ENCODE data around the gene ATG2B.

ATG2B gene

GRCh38 chr14:96376093-96376492 is 13.0 kb upstream of the ATG2B start:
- no peaks in the 10 kb centered on the region for H3K36me3 ChIP-seq (ENCODE audit: control insufficient read depth, insufficient read depth, low read length)
- 92 to 93% methylated on average over 3 of the region's 3 CpGs for WGBS, 2 experiments
- no peaks in the 10 kb centered on the region for H3K27me3 ChIP-seq (ENCODE audit: control insufficient read depth, insufficient read depth, low read length, poor library complexity, severe bottlenecking)

GRCh38 chr14:96373538-96373937 is 10.4 kb upstream of the ATG2B start:
- WGBS, 2 experiments = 89 to 93% methylated on average over 2 of the region's 3 CpGs
- H3K36me3 ChIP-seq (ENCODE audit: control insufficient read depth, insufficient read depth, low read length) = no peaks in the 10 kb centered on the region

More at GRCh38 chr14:96376093-96376492, 13.0 kb upstream of the ATG2B start:
- H3K9me3 ChIP-seq (ENCODE audit: control insufficient read depth, low read length) = no peaks in the 10 kb centered on the region
- no peak overlapping the region for H3K27ac ChIP-seq (ENCODE audit: insufficient read depth, low read depth, low read length, poor library complexity, severe bottlenecking)
- no peak overlapping the region for H3K4me3 ChIP-seq (ENCODE audit: insufficient read depth, low read depth, low read length)
- H3K4me1 ChIP-seq (ENCODE audit: control insufficient read depth, insufficient read depth, low read length) = no peaks in the 10 kb centered on the region

GRCh38 chr14:96370528-96370927 is 7.4 kb upstream of the ATG2B start:
- Histone ChIP-seq H3K27ac (ENCODE audit: insufficient read depth, low read depth, low read length, poor library complexity, severe bottlenecking) (no peak overlapping the region), H3K4me3 (ENCODE audit: insufficient read depth, low read depth, low read length) (no peak overlapping the region), H3K9me3 (ENCODE audit: control insufficient read depth, low read length) (no peaks in the 10 kb centered on the region), H3K27me3 (ENCODE audit: control insufficient read depth, insufficient read depth, low read length, poor library complexity, severe bottlenecking) (no peaks in the 10 kb centered on the region), H3K4me1 (ENCODE audit: control insufficient read depth, insufficient read depth, low read length) (no peaks in the 10 kb centered on the region), H3K36me3 (ENCODE audit: control insufficient read depth, insufficient read depth, low read length) (no peaks in the 10 kb centered on the region)
- WGBS, 2 experiments = 91 to 94% methylated on average over 5 of the region's 5 CpGs

More at GRCh38 chr14:96373538-96373937, 10.4 kb upstream of the ATG2B start:
- no peak overlapping the region for H3K4me3 ChIP-seq (ENCODE audit: insufficient read depth, low read depth, low read length)
- no peaks in the 10 kb centered on the region for H3K9me3 ChIP-seq (ENCODE audit: control insufficient read depth, low read length)
- H3K27me3 ChIP-seq (ENCODE audit: control insufficient read depth, insufficient read depth, low read length, poor library complexity, severe bottlenecking) = no peaks in the 10 kb centered on the region
- no peak overlapping the region for H3K27ac ChIP-seq (ENCODE audit: insufficient read depth, low read depth, low read length, poor library complexity, severe bottlenecking)
- no peaks in the 10 kb centered on the region for H3K4me1 ChIP-seq (ENCODE audit: control insufficient read depth, insufficient read depth, low read length)

- no peak overlapping the region for H3K4me3 ChIP-seq (ENCODE audit: insufficient read depth, low read depth, low read length)
- H3K4me1 ChIP-seq (ENCODE audit: control insufficient read depth, insufficient read depth, low read length) = peaks cover 5% of the 10 kb centered on the region
- no peaks in the 10 kb centered on the region for H3K9me3 ChIP-seq (ENCODE audit: control insufficient read depth, low read length)
- WGBS, 2 experiments = 97% methylated on average over 1 of the region's 1 CpG
- H3K36me3 ChIP-seq (ENCODE audit: control insufficient read depth, insufficient read depth, low read length) = no peaks in the 10 kb centered on the region
- H3K27me3 ChIP-seq (ENCODE audit: control insufficient read depth, insufficient read depth, low read length, poor library complexity, severe bottlenecking) = no peaks in the 10 kb centered on the region
- H3K27ac ChIP-seq (ENCODE audit: insufficient read depth, low read depth, low read length, poor library complexity, severe bottlenecking) = no peak overlapping the region
Measured at GRCh38 chr14:96368534-96368933, 5.4 kb upstream of the ATG2B start.

- 84 to 97% methylated on average over 1 of the region's 1 CpG for WGBS, 2 experiments
- H3K36me3 ChIP-seq (ENCODE audit: control insufficient read depth, insufficient read depth, low read length) = no peaks in the 10 kb centered on the region
- H3K4me3 ChIP-seq (ENCODE audit: insufficient read depth, low read depth, low read length) = no peak overlapping the region
- H3K9me3 ChIP-seq (ENCODE audit: control insufficient read depth, low read length) = no peaks in the 10 kb centered on the region
- H3K27me3 ChIP-seq (ENCODE audit: control insufficient read depth, insufficient read depth, low read length, poor library complexity, severe bottlenecking) = no peaks in the 10 kb centered on the region
- peaks cover 10% of the 10 kb centered on the region for H3K4me1 ChIP-seq (ENCODE audit: control insufficient read depth, insufficient read depth, low read length)
- no peak overlapping the region for H3K27ac ChIP-seq (ENCODE audit: insufficient read depth, low read depth, low read length, poor library complexity, severe bottlenecking)
Measured at GRCh38 chr14:96364962-96365361, 1.8 kb upstream of the ATG2B start.

GRCh38 chr14:96363751-96364336 is 703 bp upstream of the ATG2B start:
- WGBS, 2 experiments = 1% methylated on average over 38 of the region's 38 CpGs
- peak overlapping the region; percentile 89 for H3K4me3 ChIP-seq (ENCODE audit: insufficient read depth, low read depth, low read length)
- H3K9me3 ChIP-seq (ENCODE audit: control insufficient read depth, low read length) = no peaks in the 10 kb centered on the region
- H3K36me3 ChIP-seq (ENCODE audit: control insufficient read depth, insufficient read depth, low read length) = no peaks in the 10 kb centered on the region
- peaks cover 10% of the 10 kb centered on the region for H3K4me1 ChIP-seq (ENCODE audit: control insufficient read depth, insufficient read depth, low read length)
- no peaks in the 10 kb centered on the region for H3K27me3 ChIP-seq (ENCODE audit: control insufficient read depth, insufficient read depth, low read length, poor library complexity, severe bottlenecking)
- H3K27ac ChIP-seq (ENCODE audit: insufficient read depth, low read depth, low read length, poor library complexity, severe bottlenecking) = peak overlapping the region; percentile 44

GRCh38 chr14:96362071-96362964 is 823 bp downstream of the ATG2B start:
- Histone ChIP-seq H3K9me3 (ENCODE audit: control insufficient read depth, low read length) (no peaks in the 10 kb centered on the region), H3K4me1 (ENCODE audit: control insufficient read depth, insufficient read depth, low read length) (peaks cover 10% of the 10 kb centered on the region), H3K27ac (ENCODE audit: insufficient read depth, low read depth, low read length, poor library complexity, severe bottlenecking) (peak overlapping the region; percentile 83), H3K36me3 (ENCODE audit: control insufficient read depth, insufficient read depth, low read length) (no peaks in the 10 kb centered on the region), H3K27me3 (ENCODE audit: control insufficient read depth, insufficient read depth, low read length, poor library complexity, severe bottlenecking) (no peaks in the 10 kb centered on the region), H3K4me3 (ENCODE audit: insufficient read depth, low read depth, low read length) (peak overlapping the region; percentile 89)
- WGBS, 2 experiments = 4 to 5% methylated on average over 27 of the region's 27 CpGs

GRCh38 chr14:96359959-96360358 is 3.2 kb downstream of the ATG2B start:
- Histone ChIP-seq H3K9me3 (ENCODE audit: control insufficient read depth, low read length) (no peaks in the 10 kb centered on the region), H3K36me3 (ENCODE audit: control insufficient read depth, insufficient read depth, low read length) (no peaks in the 10 kb centered on the region), H3K27ac (ENCODE audit: insufficient read depth, low read depth, low read length, poor library complexity, severe bottlenecking) (no peak overlapping the region), H3K4me3 (ENCODE audit: insufficient read depth, low read depth, low read length) (no peak overlapping the region), H3K4me1 (ENCODE audit: control insufficient read depth, insufficient read depth, low read length) (peaks cover 10% of the 10 kb centered on the region), H3K27me3 (ENCODE audit: control insufficient read depth, insufficient read depth, low read length, poor library complexity, severe bottlenecking) (no peaks in the 10 kb centered on the region)

- Histone ChIP-seq H3K4me1 (ENCODE audit: control insufficient read depth, insufficient read depth, low read length) (peaks cover 5% of the 10 kb centered on the region), H3K27me3 (ENCODE audit: control insufficient read depth, insufficient read depth, low read length, poor library complexity, severe bottlenecking) (no peaks in the 10 kb centered on the region), H3K36me3 (ENCODE audit: control insufficient read depth, insufficient read depth, low read length) (no peaks in the 10 kb centered on the region), H3K4me3 (ENCODE audit: insufficient read depth, low read depth, low read length) (no peak overlapping the region), H3K27ac (ENCODE audit: insufficient read depth, low read depth, low read length, poor library complexity, severe bottlenecking) (no peak overlapping the region), H3K9me3 (ENCODE audit: control insufficient read depth, low read length) (no peaks in the 10 kb centered on the region)
- 90 to 93% methylated on average over 3 of the region's 3 CpGs for WGBS, 2 experiments
Measured at GRCh38 chr14:96357216-96357615, 5.9 kb downstream of the ATG2B start.

- H3K36me3 ChIP-seq (ENCODE audit: control insufficient read depth, insufficient read depth, low read length) = no peaks in the 10 kb centered on the region
- no peak overlapping the region for H3K27ac ChIP-seq (ENCODE audit: insufficient read depth, low read depth, low read length, poor library complexity, severe bottlenecking)
- WGBS, 2 experiments = 93 to 97% methylated on average over 2 to 4 of the region's 4 CpGs
Measured at GRCh38 chr14:96354246-96354645, 8.9 kb downstream of the ATG2B start.

More at GRCh38 chr14:96354246-96354645, 8.9 kb downstream of the ATG2B start:
- H3K27me3 ChIP-seq (ENCODE audit: control insufficient read depth, insufficient read depth, low read length, poor library complexity, severe bottlenecking) = no peaks in the 10 kb centered on the region
- no peaks in the 10 kb centered on the region for H3K4me1 ChIP-seq (ENCODE audit: control insufficient read depth, insufficient read depth, low read length)
- H3K9me3 ChIP-seq (ENCODE audit: control insufficient read depth, low read length) = no peaks in the 10 kb centered on the region
- no peak overlapping the region for H3K4me3 ChIP-seq (ENCODE audit: insufficient read depth, low read depth, low read length)

Measured in ectodermal cell (in vitro differentiated cells).